ENCODE data around the gene B3GNT3.

DNA sequence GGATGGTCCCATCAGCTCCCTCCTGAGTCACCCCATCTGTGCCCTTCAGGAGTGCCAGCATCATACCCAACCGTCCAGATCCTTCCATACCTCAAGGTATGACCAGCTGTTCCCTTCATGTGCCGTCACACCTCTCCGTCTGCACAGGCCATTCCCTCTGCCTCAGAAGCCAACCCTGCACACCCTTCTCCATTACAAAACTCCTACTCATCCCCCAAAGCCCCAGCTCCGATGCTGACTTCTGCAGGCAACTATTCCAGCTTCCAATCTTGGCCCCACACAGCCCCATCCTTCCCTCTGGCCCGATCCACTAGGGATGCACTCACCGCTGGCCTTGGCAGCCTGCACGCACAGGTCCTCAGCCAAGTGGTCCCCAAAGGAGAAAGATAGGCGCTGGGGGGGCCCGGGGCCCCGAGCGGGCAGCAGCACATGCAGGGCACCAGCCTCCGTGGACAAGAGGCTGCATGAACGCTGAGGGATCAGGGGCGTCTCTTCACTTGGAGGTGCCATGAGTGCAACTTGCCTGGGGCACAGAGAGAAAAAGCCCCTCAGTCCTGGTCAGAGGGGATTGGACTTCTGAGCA lies 49.1 kb downstream of the B3GNT3 start:
- TF ChIP-seq, protein P1, sequence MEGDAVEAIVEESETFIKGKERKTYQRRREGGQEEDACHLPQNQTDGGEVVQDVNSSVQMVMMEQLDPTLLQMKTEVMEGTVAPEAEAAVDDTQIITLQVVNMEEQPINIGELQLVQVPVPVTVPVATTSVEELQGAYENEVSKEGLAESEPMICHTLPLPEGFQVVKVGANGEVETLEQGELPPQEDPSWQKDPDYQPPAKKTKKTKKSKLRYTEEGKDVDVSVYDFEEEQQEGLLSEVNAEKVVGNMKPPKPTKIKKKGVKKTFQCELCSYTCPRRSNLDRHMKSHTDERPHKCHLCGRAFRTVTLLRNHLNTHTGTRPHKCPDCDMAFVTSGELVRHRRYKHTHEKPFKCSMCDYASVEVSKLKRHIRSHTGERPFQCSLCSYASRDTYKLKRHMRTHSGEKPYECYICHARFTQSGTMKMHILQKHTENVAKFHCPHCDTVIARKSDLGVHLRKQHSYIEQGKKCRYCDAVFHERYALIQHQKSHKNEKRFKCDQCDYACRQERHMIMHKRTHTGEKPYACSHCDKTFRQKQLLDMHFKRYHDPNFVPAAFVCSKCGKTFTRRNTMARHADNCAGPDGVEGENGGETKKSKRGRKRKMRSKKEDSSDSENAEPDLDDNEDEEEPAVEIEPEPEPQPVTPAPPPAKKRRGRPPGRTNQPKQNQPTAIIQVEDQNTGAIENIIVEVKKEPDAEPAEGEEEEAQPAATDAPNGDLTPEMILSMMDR (conservative IDR thresholded peaks at IDR 0.05; ENCODE audit: low read depth, low read length), result no peak
- no peak for TF ChIP-seq EZH2 (IDR thresholded peaks at IDR 0.05; ENCODE audit: low read length, unreplicated experiment)
